Stimulated activated CD8-positive, alpha-beta memory T cell treated with anti-CD3 and anti-CD28 coated beads, Interleukin-7, amount 100 ng/mL, for 48 hours (primary cell): ENCODE results near the gene GLMP.

Source experiments
- DNase-seq, 2 donors: peaks; one replicate each; pipeline ENCODE4 v3.0.0-alpha.2; 2020; ENCODE audit warnings: low read depth in 1 of 2; ENCODE audit errors: extremely low read depth in 1 of 2

The GLMP gene

GRCh38 chr1:156289857-156290256, 5.6 kb downstream of the GLMP start:
- DNase-seq: no peak

- no peak for DNase-seq
Measured at GRCh38 chr1:156286061-156286460, 9.4 kb downstream of the GLMP start.

GRCh38 chr1:156285437-156285836, 10.0 kb downstream of the GLMP start:
- no peak for DNase-seq

GRCh38 chr1:156284757-156285156, 10.7 kb downstream of the GLMP start:
- no peak for DNase-seq

GRCh38 chr1:156284112-156284511, 11.4 kb downstream of the GLMP start, which contains the start of gene TMEM79:
Gene TMEM79 (plus strand): TSS chr1:156284325. CDS start chr1:156285227, 902 bp downstream.
- DNase-seq: no peak

- DNase-seq: no peak
Measured at GRCh38 chr1:156283521-156283920, 12.0 kb downstream of the GLMP start.

- DNase-seq: peak; percentile 88 to 94
Measured at GRCh38 chr1:156282479-156283222, 12.8 kb downstream of the GLMP start, which contains the start of gene SMG5. Gene SMG5 (minus strand): TSS chr1:156282825. CDS start chr1:156282680, 145 bp downstream.

GRCh38 chr1:156281693-156282478, 13.6 kb downstream of the GLMP start:
- no peak for DNase-seq

- DNase-seq: peak; percentile 45 to 55
Measured at GRCh38 chr1:156281281-156281680, 14.2 kb downstream of the GLMP start.

- no peak for DNase-seq
Measured at GRCh38 chr1:156279837-156280236, 15.6 kb downstream of the GLMP start.

- no peak for DNase-seq
Measured at GRCh38 chr1:156276966-156277381, 18.5 kb downstream of the GLMP start.

- DNase-seq: no peak
Measured at GRCh38 chr1:156276532-156276931, 18.9 kb downstream of the GLMP start.

- no peak for DNase-seq
Measured at GRCh38 chr1:156270314-156270713, 25.2 kb downstream of the GLMP start.

GRCh38 chr1:156268336-156268735, 27.1 kb downstream of the GLMP start:
- no peak for DNase-seq

GRCh38 chr1:156266051-156266450, 29.4 kb downstream of the GLMP start:
- no peak for DNase-seq

GRCh38 chr1:156263288-156263655, 32.2 kb downstream of the GLMP start:
- no peak for DNase-seq

- DNase-seq: no peak
Measured at GRCh38 chr1:156262461-156263287, 32.8 kb downstream of the GLMP start.

GRCh38 chr1:156260896-156261295, 34.6 kb downstream of the GLMP start:
- no peak for DNase-seq

- no peak for DNase-seq
Measured at GRCh38 chr1:156259805-156260204, 35.7 kb downstream of the GLMP start.

GRCh38 chr1:156258859-156259258, 36.6 kb downstream of the GLMP start:
- DNase-seq: no peak

- DNase-seq: no peak
Measured at GRCh38 chr1:156257711-156258110, 37.8 kb downstream of the GLMP start.
